ENCODE data around the gene C4orf50. TPM values are rescaled to one million over a fixed set of nuclear protein-coding genes. Genes with fewer than 3 reads are reported as not detected.

C4orf50 gene
- total and polyA plus RNA-seq, 10 of the 15 experiments (the other 5 are each of a cell fraction or from before 2014, with no cell fraction given): 0.04 to 0.09 (median 0.05) TPM; not detected in 3

- no peak overlapping the region for H2AFZ ChIP-seq (ENCODE audit: control insufficient read depth, low read depth, low read length)
- RAD21 ChIA-PET (ENCODE audit: unreplicated experiment): no interaction called here
- no peak for TF ChIP-seq BCLAF1 (IDR thresholded peaks at IDR 0.05)
- no peak for TF ChIP-seq MYB (IDR thresholded peaks at IDR 0.05; ENCODE audit: borderline replicate concordance, low read depth, low read length)
- TF ChIP-seq LARP7 (IDR thresholded peaks at IDR 0.05): no peak
- CTCF ChIA-PET: interaction anchor here (1.0 to 3.0 kb wide), 2 partner anchors 15 to 326 kb away, joined by 3 to 13 read pairs; no protein-coding TSS in a partner anchor
- H3K9me3 ChIP-seq (replicated peaks; ENCODE audit: control insufficient read depth, insufficient read depth, low read length): no peaks in the 10 kb centered on the region
- no peak for DNase-seq (ENCODE audit: low read depth, low spot score)
- H3K36me3 ChIP-seq (ENCODE audit: control insufficient read depth in 2 of 2, insufficient read depth in 2 of 2, low read length in 1 of 2): no peaks in the 10 kb centered on the region
- no TSS peak for BruUV-seq (replicated peaks)
- SMC1A ChIA-PET (ENCODE audit: uncharacterized antibody, unreplicated experiment): no interaction called here
- POLR2A ChIA-PET: no interaction called here
- H3K4me3 ChIP-seq: no peak overlapping the region
- H3K4me1 ChIP-seq (ENCODE audit: control insufficient read depth, insufficient read depth, low read length): no peaks in the 10 kb centered on the region
- no peak for FAIRE-seq
- no peaks in the 10 kb centered on the region for H4K20me1 ChIP-seq (ENCODE audit: control insufficient read depth, insufficient read depth)
- ATAC-seq: no peak
- in situ Hi-C loops (cut with MboI) (no loop called here), intact Hi-C loops (cut with micrococcal nuclease; ENCODE audit: unreplicated experiment) (no loop called here)
- H3K9ac ChIP-seq (ENCODE audit: control insufficient read depth, insufficient read depth, low read length): no peak overlapping the region
- H3K27ac ChIP-seq (ENCODE audit: control insufficient read depth, insufficient read depth): no peak overlapping the region
- H3K79me2 ChIP-seq (ENCODE audit: control insufficient read depth, insufficient read depth, low read length): no peaks in the 10 kb centered on the region
- H3K27me3 ChIP-seq (replicated peaks in 1 of 2; ENCODE audit: control insufficient read depth in 2 of 2, insufficient read depth in 2 of 2, low read length in 1 of 2): peaks cover 0 to 1% of the 10 kb centered on the region in 2 experiments; a peak in 2 of 4 replicates
- no peak overlapping the region for H3K4me2 ChIP-seq (ENCODE audit: control insufficient read depth, insufficient read depth)
- WGBS (ENCODE audit: insufficient coverage, insufficient replicate concordance, low lambda C conversion rate, missing lambda C conversion rate): 51% methylated on average over 12 of the region's 12 CpGs
These were observed 4.7 kb downstream of the C4orf50 start for GRCh38 chr4:6013564-6013963.

- DNase-seq (ENCODE audit: low read depth, low spot score) (no peak), FAIRE-seq (no peak), ATAC-seq (no peak)
- Histone ChIP-seq H3K27ac (ENCODE audit: control insufficient read depth, insufficient read depth) (no peak overlapping the region), H3K9me3 (replicated peaks; ENCODE audit: control insufficient read depth, insufficient read depth, low read length) (no peaks in the 10 kb centered on the region), H3K4me2 (ENCODE audit: control insufficient read depth, insufficient read depth) (no peak overlapping the region), H3K79me2 (ENCODE audit: control insufficient read depth, insufficient read depth, low read length) (no peaks in the 10 kb centered on the region), H2AFZ (ENCODE audit: control insufficient read depth, low read depth, low read length) (no peak overlapping the region), H3K27me3 (replicated peaks in 1 of 2; ENCODE audit: control insufficient read depth in 2 of 2, insufficient read depth in 2 of 2, low read length in 1 of 2) (peaks cover 0 to 1% of the 10 kb centered on the region in 2 experiments; a peak in 2 of 4 replicates), H3K4me1 (ENCODE audit: control insufficient read depth, insufficient read depth, low read length) (no peaks in the 10 kb centered on the region), H3K36me3 (ENCODE audit: control insufficient read depth in 2 of 2, insufficient read depth in 2 of 2, low read length in 1 of 2) (no peaks in the 10 kb centered on the region), H4K20me1 (ENCODE audit: control insufficient read depth, insufficient read depth) (no peaks in the 10 kb centered on the region), H3K9ac (ENCODE audit: control insufficient read depth, insufficient read depth, low read length) (no peak overlapping the region), H3K4me3 (no peak overlapping the region)
- in situ Hi-C loops (cut with MboI) (no loop called here), intact Hi-C loops (cut with micrococcal nuclease; ENCODE audit: unreplicated experiment) (no loop called here)
- ChIA-PET POLR2A (no interaction called here), SMC1A (ENCODE audit: uncharacterized antibody, unreplicated experiment) (no interaction called here), CTCF (interaction anchor here (1.7 to 3.0 kb wide), 3 partner anchors 8 to 320 kb away, joined by 4 to 13 read pairs (median 10); no protein-coding TSS in a partner anchor), RAD21 (ENCODE audit: unreplicated experiment) (no interaction called here)
- 0% methylated on average over 5 of the region's 5 CpGs for WGBS (ENCODE audit: insufficient coverage, insufficient replicate concordance, low lambda C conversion rate, missing lambda C conversion rate)
- no TSS peak for BruUV-seq (replicated peaks)
- TF ChIP-seq ZNF687 (IDR thresholded peaks at IDR 0.05): no peak
- TF ChIP-seq E2F4 (IDR thresholded peaks at IDR 0.05; ENCODE audit: low read depth, low read length): no peak
- TF ChIP-seq TCF3 (IDR thresholded peaks at IDR 0.05; ENCODE audit: borderline replicate concordance, insufficient read depth, low read depth, low read length): no peak
- no peak for TF ChIP-seq IRF3 (IDR thresholded peaks at IDR 0.05)
These were observed 6.0 kb downstream of the C4orf50 start for GRCh38 chr4:6012200-6012599.

All from GM12878 (cell line).